ENCODE measurements around the gene C11orf52. TPM values are rescaled to one million over a fixed set of nuclear protein-coding genes. Genes with fewer than 3 reads are reported as not detected.
"Not testable (repeated sequence)": the region's sequence is repeated elsewhere in the genome, so short reads cannot be mapped to it uniquely, and the experiment has no call there.

The C11orf52 gene
- total RNA-seq, 1 donor from 2014 or later = 0.62 TPM

DNA sequence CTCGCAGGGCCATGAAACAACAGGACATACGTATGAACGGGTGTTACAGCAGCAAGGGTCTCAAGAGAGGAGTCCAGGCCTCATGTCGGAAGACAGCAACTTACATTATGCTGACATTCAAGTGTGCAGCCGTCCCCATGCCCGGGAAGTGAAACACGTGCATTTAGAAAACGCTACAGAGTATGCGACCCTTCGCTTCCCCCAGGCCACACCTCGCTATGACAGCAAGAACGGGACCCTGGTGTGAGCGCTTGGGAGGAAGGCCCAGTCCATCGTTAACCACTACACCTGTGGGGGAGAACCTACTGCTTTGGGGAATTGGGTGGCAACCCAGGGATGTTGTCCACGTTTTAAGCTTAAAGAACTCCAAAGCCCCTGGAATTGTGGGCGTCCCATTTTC, 7.2 kb downstream of the C11orf52 start:
- Mint-ChIP-seq H3K9me3 (ENCODE audit: unreplicated experiment) (no peaks in the 10 kb centered on the region), H3K4me3 (ENCODE audit: unreplicated experiment) (peak overlapping the region; percentile 22), H3K4me1 (ENCODE audit: unreplicated experiment) (peaks cover 37% of the 10 kb centered on the region), H3K27ac (ENCODE audit: unreplicated experiment) (peak overlapping the region; percentile 93), H3K36me3 (ENCODE audit: unreplicated experiment) (no peaks in the 10 kb centered on the region), H3K27me3 (ENCODE audit: unreplicated experiment) (no peaks in the 10 kb centered on the region)
- TF ChIP-seq, protein P1, sequence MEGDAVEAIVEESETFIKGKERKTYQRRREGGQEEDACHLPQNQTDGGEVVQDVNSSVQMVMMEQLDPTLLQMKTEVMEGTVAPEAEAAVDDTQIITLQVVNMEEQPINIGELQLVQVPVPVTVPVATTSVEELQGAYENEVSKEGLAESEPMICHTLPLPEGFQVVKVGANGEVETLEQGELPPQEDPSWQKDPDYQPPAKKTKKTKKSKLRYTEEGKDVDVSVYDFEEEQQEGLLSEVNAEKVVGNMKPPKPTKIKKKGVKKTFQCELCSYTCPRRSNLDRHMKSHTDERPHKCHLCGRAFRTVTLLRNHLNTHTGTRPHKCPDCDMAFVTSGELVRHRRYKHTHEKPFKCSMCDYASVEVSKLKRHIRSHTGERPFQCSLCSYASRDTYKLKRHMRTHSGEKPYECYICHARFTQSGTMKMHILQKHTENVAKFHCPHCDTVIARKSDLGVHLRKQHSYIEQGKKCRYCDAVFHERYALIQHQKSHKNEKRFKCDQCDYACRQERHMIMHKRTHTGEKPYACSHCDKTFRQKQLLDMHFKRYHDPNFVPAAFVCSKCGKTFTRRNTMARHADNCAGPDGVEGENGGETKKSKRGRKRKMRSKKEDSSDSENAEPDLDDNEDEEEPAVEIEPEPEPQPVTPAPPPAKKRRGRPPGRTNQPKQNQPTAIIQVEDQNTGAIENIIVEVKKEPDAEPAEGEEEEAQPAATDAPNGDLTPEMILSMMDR (IDR thresholded peaks at IDR 0.05) = no peak
- no peak for DNase-seq (ENCODE audit: extremely low spot score, unreplicated experiment)

DNA sequence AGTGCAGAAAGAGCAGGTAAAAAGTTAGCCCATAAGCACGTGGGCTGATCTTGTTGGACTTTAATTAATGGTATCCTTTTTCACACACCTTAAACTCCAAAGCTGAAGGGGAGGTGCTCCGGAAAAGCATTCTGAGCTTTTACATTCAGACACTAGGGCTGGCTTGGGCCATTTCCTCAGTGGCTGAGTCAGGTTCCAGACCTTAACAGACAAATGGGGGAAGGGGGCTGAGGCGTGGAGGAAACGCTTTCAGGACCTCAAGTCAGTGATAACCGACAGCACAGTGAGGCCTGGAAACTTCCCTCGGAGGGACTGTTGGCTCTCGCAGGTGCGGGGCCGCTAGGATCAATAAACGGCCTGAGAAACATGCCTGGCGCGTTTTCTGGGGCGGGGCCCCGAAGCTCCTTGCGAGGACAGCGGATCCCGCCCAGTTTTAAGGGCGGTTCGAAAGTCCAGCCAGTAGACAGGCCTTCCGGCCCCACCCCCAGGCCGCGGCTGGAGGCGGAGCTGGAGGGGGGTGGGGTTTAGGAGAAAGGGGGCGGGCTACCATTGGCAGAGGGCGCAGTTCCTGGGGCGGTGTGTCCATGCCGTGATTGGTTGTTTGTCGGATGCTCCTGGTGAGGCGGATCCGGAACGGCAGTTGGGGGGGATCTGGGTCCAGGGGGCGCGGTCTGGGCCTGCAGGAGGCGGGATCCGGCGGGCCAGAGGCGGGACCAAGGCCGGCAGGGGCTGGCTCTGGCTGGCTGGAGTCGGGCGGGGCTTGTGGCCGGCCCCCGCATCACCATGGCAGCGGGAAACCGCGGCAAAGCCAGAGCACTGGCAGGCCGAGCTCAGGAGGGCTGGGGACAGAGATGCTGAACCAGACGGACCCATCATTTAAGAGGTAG, 8.0 kb downstream of the C11orf52 start:
- no peaks in the 10 kb centered on the region for H3K36me3 Mint-ChIP-seq (ENCODE audit: unreplicated experiment)
- peak; percentile 99 for DNase-seq (ENCODE audit: extremely low spot score, unreplicated experiment)
- no peaks in the 10 kb centered on the region for H3K27me3 Mint-ChIP-seq (ENCODE audit: unreplicated experiment)
- TF ChIP-seq, protein P1 (IDR thresholded peaks at IDR 0.05) = peak; percentile 16
- peak overlapping the region; percentile 93 for H3K27ac Mint-ChIP-seq (ENCODE audit: unreplicated experiment)
- peaks cover 34% of the 10 kb centered on the region for H3K4me1 Mint-ChIP-seq (ENCODE audit: unreplicated experiment)
- H3K9me3 Mint-ChIP-seq (ENCODE audit: unreplicated experiment) = no peaks in the 10 kb centered on the region
- H3K4me3 Mint-ChIP-seq (ENCODE audit: unreplicated experiment) = peak overlapping the region; percentile 77

GRCh38 chr11:111930472-111930871, 11.8 kb downstream of the C11orf52 start:
- Mint-ChIP-seq H3K4me3 (ENCODE audit: unreplicated experiment) (no peak overlapping the region), H3K36me3 (ENCODE audit: unreplicated experiment) (no peaks in the 10 kb centered on the region), H3K27ac (ENCODE audit: unreplicated experiment) (no peak overlapping the region), H3K27me3 (ENCODE audit: unreplicated experiment) (no peaks in the 10 kb centered on the region), H3K9me3 (ENCODE audit: unreplicated experiment) (no peaks in the 10 kb centered on the region), H3K4me1 (ENCODE audit: unreplicated experiment) (peaks cover 14% of the 10 kb centered on the region)
- DNase-seq (ENCODE audit: extremely low spot score, unreplicated experiment) = no peak
- TF ChIP-seq, protein P1 (IDR thresholded peaks at IDR 0.05) = no peak

- H3K9me3 Mint-ChIP-seq (ENCODE audit: unreplicated experiment) = no peaks in the 10 kb centered on the region
- peaks cover 17% of the 10 kb centered on the region for H3K4me1 Mint-ChIP-seq (ENCODE audit: unreplicated experiment)
- H3K27ac Mint-ChIP-seq (ENCODE audit: unreplicated experiment) = no peak overlapping the region
- DNase-seq (ENCODE audit: extremely low spot score, unreplicated experiment) = no peak
- TF ChIP-seq, protein P1 (IDR thresholded peaks at IDR 0.05) = no peak
- no peaks in the 10 kb centered on the region for H3K36me3 Mint-ChIP-seq (ENCODE audit: unreplicated experiment)
- no peaks in the 10 kb centered on the region for H3K27me3 Mint-ChIP-seq (ENCODE audit: unreplicated experiment)
- H3K4me3 Mint-ChIP-seq (ENCODE audit: unreplicated experiment) = no peak overlapping the region
Observed at GRCh38 chr11:111932611-111932950, 13.9 kb downstream of the C11orf52 start.

- not testable (repeated sequence) for DNase-seq (ENCODE audit: extremely low spot score, unreplicated experiment); H3K36me3 Mint-ChIP-seq (ENCODE audit: unreplicated experiment); H3K9me3 Mint-ChIP-seq (ENCODE audit: unreplicated experiment); H3K27ac Mint-ChIP-seq (ENCODE audit: unreplicated experiment); H3K4me3 Mint-ChIP-seq (ENCODE audit: unreplicated experiment); H3K27me3 Mint-ChIP-seq (ENCODE audit: unreplicated experiment)
- peaks cover 23% of the 10 kb centered on the region for H3K4me1 Mint-ChIP-seq (ENCODE audit: unreplicated experiment)
Observed at GRCh38 chr11:111933176-111933575, 14.5 kb downstream of the C11orf52 start.
